Heart left ventricle (tissue), 13 donors: ENCODE measurements around the gene IQSEC1.

Experiments used
- POLR2A ChIP-seq, 2 donors: fragments of 450-650 bp; IDR thresholded peaks; one replicate each; pipeline ENCODE4 v1.6.1; 2017; ENCODE audit warnings: antibody characterized with exemption in 2 of 2, mild to moderate bottlenecking in 2 of 2, moderate library complexity in 2 of 2
- TF ChIP-seq, protein P1 (sequence below), 12 donors: fragments of 200-600 bp; sonication (generic) in 4 of 12; IDR thresholded peaks; one replicate each; pipeline versions ENCODE4 v1.5.0 to v1.8.0; 2018 to 2022; ENCODE audit warnings: antibody characterized with exemption in 12 of 12, mild to moderate bottlenecking in 5 of 12
- donor health status: ischemic (EF 13 %, LVEDD 7.1; RV severe dilation, severe dysfunction).
- donor health status: DM: no; HTN: yes; CAD: no.
- donor health status: DM: no; HTN: no; CAD: no.
- donor health status: ischemic (EF 25% LVEDD 6.9; RV normal size, moderate dysfunction).
- donor health status: ischemic (EF 25% LVEDD 5.7; RV mildly dilated, moderate dysfunction).
- donor health status: ischemic (EF 35%, LVEDD 5.7; RV mildly dilated, moderate dysfunction).
- donor health status: nonischemic (EF 11% LVEDD 7.7; RV severe dilation, severe dysfunction).
- donor health status: DM: yes; HTN: yes; CAD: no.
- donor health status: PGD.
- donor health status: ischemic (EF 29% LVEDD 5.4; RV normal size, mild dysfunction).
- donor health status: nonischemic (EF 23%, LVEDD 6.1; RV moderate dilation, normal function).

DNA sequence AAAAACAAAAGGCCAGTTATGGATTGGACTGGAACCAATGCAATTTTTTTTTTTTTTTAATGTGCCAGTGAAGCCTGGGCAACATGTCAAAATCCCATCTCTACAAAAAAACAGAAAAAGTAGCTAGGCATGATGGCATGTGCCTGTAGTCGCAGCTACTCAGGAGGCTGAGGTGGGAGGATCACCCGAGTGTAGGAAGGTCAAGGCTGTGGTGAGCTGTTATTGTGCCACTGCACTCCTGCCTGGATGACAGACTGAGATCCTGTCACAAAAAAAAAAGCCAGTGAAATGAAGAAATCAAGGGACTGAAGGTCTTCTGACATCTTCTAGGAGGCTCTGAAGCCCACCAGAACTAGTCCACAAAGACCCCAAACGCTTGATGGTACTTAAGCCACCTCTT lies 101.2 kb downstream of the IQSEC1 start:
- TF ChIP-seq, protein P1, sequence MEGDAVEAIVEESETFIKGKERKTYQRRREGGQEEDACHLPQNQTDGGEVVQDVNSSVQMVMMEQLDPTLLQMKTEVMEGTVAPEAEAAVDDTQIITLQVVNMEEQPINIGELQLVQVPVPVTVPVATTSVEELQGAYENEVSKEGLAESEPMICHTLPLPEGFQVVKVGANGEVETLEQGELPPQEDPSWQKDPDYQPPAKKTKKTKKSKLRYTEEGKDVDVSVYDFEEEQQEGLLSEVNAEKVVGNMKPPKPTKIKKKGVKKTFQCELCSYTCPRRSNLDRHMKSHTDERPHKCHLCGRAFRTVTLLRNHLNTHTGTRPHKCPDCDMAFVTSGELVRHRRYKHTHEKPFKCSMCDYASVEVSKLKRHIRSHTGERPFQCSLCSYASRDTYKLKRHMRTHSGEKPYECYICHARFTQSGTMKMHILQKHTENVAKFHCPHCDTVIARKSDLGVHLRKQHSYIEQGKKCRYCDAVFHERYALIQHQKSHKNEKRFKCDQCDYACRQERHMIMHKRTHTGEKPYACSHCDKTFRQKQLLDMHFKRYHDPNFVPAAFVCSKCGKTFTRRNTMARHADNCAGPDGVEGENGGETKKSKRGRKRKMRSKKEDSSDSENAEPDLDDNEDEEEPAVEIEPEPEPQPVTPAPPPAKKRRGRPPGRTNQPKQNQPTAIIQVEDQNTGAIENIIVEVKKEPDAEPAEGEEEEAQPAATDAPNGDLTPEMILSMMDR (IDR thresholded peaks at IDR 0.05) = no peak
- TF ChIP-seq POLR2A (IDR thresholded peaks at IDR 0.05) = no peak
